Vagina (tissue), 2 donors: ENCODE results near the gene SPOCK2. TPM values are rescaled to one million over a fixed set of nuclear protein-coding genes. Genes with fewer than 3 reads are reported as not detected.
A peak's percentile ranks its signal among the peaks of the same experiment; 100 is the strongest.

Experiments used
- DNase-seq, 2 donors: peaks; one replicate each; pipeline ENCODE4 v3.0.0-alpha.2; 2017; ENCODE audit errors: extremely low spot score in 2 of 2
- H3K27ac ChIP-seq: fragments of 200-600 bp; sonication (generic); one replicate; pipeline ENCODE4 v1.5.1; 2019
- H3K27me3 ChIP-seq: fragments of 200-600 bp; sonication (generic); one replicate; pipeline ENCODE4 v1.5.1; 2019
- H3K36me3 ChIP-seq, 2 donors: fragments of 200-600 bp; sonication (generic); one replicate each; pipeline ENCODE4 v1.5.1; 2017 to 2019
- H3K4me1 ChIP-seq: fragments of 200-600 bp; sonication (generic); one replicate; pipeline ENCODE4 v1.5.1; 2019
- H3K4me3 ChIP-seq, 2 donors: fragments of 200-600 bp; sonication (generic); 1 replicate in 1 of 2; 2 replicates in 1 of 2; pipeline ENCODE4 v1.5.1; 2016 to 2019
- H3K9me3 ChIP-seq: fragments of 200-600 bp; sonication (generic); one replicate; pipeline ENCODE4 v1.5.1; 2019
- POLR2A ChIP-seq, 2 donors: fragments of 450-650 bp; IDR thresholded peaks; one replicate each; pipeline ENCODE4 v1.6.1; 2017; ENCODE audit warnings: antibody characterized with exemption in 2 of 2, mild to moderate bottlenecking in 2 of 2, moderate library complexity in 2 of 2
- POLR2AphosphoS5 ChIP-seq, 2 donors: sonication (generic); formaldehyde crosslinking; IDR thresholded peaks; one replicate each; pipeline ENCODE4 v1.9.0; 2017; ENCODE audit warnings: antibody characterized with exemption in 2 of 2, mild to moderate bottlenecking in 2 of 2, low read depth in 1 of 2; ENCODE audit not compliant: insufficient read depth in 1 of 2
- intact Hi-C: fragments of 100-400 bp; cut with DNase I; formaldehyde crosslinking; loops from one replicate; pipeline ENCODE4 v1.15.1; 2023
- total RNA-seq: library from RNA; depleted of rRNA; stranded (reverse); fragments of >200 nt; gene quantifications from one replicate; pipeline ENCODE4 v1.2.3, GENCODE V29; 2016
- TF ChIP-seq, protein P1 (sequence below), 3 experiments: fragments of 450-650 bp in 2 of 3; fragments of 200-600 bp in 1 of 3; sonication (generic) in 1 of 3; IDR thresholded peaks; one replicate each; pipeline ENCODE4 v1.5.1; 2017 to 2019; ENCODE audit warnings: antibody characterized with exemption in 3 of 3, mild to moderate bottlenecking in 2 of 3, moderate library complexity in 2 of 3

SPOCK2 gene
- total RNA-seq, 1 donor from 2014 or later = 46.9 TPM

DNA sequence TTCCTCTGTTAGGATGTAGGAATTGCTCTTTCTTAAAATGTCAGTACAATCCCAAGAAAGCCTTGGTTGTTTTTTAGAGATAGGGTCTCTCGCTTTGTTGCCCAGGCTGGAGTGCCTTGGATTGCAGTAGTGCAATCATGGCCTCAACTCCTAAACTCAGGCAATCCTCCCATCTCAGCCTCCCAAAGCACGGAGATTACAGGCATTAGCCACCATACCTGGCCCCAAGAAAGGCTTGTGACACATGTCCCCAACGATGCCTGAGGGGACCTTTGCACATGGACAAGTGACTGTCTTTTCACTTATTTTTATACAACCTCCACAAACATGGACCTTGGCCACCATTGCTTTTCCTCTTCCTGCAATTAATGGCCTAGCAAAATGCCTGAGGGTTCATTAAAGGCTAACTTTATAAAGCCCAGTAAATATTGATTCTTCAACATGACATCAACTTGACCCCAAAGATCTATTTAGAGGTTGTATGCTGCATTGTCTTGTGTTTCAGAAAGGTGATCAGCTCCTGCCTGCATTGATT, 10.0 kb upstream of the SPOCK2 start:
- Histone ChIP-seq H3K4me3 (no peak overlapping the region), H3K27me3 (no peaks in the 10 kb centered on the region), H3K9me3 (no peaks in the 10 kb centered on the region), H3K4me1 (no peaks in the 10 kb centered on the region), H3K27ac (no peak overlapping the region), H3K36me3 (peaks cover 0 to 24% of the 10 kb centered on the region in 2 donors)
- TF ChIP-seq POLR2A (IDR thresholded peaks at IDR 0.05) = no peak
- no peak for TF ChIP-seq POLR2AphosphoS5 (IDR thresholded peaks at IDR 0.05; ENCODE audit: insufficient read depth in 1 of 2, low read depth in 1 of 2)
- TF ChIP-seq, protein P1, sequence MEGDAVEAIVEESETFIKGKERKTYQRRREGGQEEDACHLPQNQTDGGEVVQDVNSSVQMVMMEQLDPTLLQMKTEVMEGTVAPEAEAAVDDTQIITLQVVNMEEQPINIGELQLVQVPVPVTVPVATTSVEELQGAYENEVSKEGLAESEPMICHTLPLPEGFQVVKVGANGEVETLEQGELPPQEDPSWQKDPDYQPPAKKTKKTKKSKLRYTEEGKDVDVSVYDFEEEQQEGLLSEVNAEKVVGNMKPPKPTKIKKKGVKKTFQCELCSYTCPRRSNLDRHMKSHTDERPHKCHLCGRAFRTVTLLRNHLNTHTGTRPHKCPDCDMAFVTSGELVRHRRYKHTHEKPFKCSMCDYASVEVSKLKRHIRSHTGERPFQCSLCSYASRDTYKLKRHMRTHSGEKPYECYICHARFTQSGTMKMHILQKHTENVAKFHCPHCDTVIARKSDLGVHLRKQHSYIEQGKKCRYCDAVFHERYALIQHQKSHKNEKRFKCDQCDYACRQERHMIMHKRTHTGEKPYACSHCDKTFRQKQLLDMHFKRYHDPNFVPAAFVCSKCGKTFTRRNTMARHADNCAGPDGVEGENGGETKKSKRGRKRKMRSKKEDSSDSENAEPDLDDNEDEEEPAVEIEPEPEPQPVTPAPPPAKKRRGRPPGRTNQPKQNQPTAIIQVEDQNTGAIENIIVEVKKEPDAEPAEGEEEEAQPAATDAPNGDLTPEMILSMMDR (IDR thresholded peaks at IDR 0.05) = no peak
- no peak for DNase-seq
- intact Hi-C loops = no loop called here

DNA sequence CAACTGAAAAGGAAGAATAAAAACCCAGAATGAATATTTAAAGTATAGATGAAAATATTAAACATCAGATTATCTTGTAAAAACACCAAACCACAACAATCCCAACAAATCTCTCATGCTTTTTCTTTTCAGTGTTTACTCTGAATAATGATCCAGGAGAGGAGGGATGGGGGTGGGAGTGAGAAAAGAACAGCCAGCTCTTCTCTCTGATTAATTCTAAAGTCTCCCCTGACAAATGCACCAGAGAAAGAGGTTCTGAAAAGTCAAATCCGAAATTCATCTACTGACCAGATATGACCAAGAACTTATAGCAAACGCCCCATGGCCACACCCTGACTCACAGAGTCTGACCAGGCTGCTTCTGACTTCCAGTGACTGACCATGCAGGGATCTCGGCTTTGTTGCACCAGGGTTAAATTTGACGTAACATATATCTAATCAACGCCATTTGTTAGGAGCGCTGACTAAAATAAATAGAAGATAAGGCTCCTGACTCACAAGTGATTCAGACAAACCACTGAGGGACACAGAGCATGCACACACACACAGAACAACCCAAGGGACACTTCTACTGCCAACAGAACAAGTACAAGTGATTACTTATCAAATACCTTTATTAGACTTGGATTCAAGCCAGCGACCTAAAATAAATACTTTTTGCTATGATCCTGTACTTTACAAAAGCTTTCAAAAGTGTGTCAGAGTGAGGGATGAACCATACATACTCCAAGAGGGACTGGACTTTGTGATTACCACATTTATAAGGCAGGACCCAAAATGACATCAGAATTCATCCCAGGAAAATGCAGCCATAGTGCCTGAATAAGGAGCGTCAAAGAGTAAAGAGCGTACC, 9.3 kb upstream of the SPOCK2 start:
- Histone ChIP-seq H3K4me1 (no peaks in the 10 kb centered on the region), H3K9me3 (no peaks in the 10 kb centered on the region), H3K27ac (no peak overlapping the region), H3K36me3 (peaks cover 0 to 21% of the 10 kb centered on the region in 2 donors), H3K4me3 (no peak overlapping the region), H3K27me3 (no peaks in the 10 kb centered on the region)
- TF ChIP-seq POLR2A (IDR thresholded peaks at IDR 0.05) = no peak
- TF ChIP-seq, protein P1 (IDR thresholded peaks at IDR 0.05) = no peak
- no peak for DNase-seq
- intact Hi-C loops = no loop called here

DNA sequence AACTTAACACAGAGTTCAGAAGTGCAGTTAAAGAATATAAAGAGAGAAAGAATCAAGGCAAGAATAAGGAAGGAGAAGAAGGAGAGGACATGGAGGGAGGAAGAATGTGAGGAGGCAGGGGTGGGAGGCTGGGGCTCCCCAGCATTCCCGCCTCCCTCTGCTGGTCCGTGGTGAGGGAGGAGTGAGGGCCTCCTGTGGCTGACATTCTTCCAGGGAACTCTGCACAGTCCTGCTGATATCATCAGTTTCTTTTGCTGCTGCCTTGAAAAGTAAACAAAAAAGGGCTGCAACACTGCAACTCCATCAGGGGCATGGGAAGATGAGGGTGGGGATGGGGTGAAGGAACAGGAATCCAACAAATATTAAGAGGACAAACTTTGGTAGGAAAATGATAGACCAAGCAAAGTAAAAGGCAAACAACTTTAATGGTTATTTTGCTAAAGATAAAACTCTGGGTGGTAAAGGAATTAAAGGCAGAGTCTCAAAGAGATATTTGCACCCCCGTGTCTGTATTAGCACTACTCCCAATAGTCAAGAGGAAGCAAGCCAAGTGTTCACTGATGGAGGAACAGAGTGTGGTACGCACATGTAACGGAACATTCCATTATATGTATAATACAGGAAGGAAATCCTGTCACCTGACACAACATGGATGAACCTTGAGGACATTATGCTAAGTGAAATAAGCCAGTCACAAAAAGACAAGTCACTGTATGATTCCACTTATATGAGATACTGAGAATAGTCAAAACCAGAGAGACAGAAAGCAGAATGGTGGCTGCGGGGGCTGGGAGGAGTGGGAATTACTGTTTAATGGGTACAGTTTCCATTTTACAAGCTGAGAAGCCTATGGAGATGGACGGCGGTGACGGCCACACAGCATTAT, 8.0 kb upstream of the SPOCK2 start:
- TF ChIP-seq, protein P1 (IDR thresholded peaks at IDR 0.05) = no peak
- no peak for TF ChIP-seq POLR2A (IDR thresholded peaks at IDR 0.05)
- no peak for TF ChIP-seq POLR2AphosphoS5 (IDR thresholded peaks at IDR 0.05; ENCODE audit: insufficient read depth in 1 of 2, low read depth in 1 of 2)
- H3K27me3 ChIP-seq = no peaks in the 10 kb centered on the region
- DNase-seq = peak in 1 of 2 donors; percentile 32
- no peak overlapping the region for H3K4me3 ChIP-seq
- no peaks in the 10 kb centered on the region for H3K9me3 ChIP-seq
- no peak overlapping the region for H3K27ac ChIP-seq
- intact Hi-C loops = no loop called here
- H3K36me3 ChIP-seq = peaks cover 0 to 13% of the 10 kb centered on the region in 2 donors
- no peaks in the 10 kb centered on the region for H3K4me1 ChIP-seq

DNA sequence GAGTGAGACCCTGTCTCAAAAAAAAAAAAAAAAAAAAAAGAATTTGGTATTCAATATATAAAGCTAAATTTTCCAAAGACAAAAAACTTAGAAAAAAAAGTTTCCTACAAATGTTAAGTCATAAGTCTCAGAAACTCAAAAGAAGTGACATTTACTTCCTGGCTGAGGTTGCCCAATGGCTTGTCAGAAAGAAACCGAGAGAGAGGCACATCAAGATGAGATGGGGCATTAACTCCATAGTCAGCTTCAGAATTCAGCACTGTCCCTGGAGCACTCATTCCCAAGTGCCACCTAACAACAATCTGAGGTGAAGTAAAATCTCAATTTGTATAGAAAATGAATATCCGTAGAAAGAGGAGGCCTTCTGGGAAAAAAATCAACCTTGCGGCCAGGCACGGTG, 6.8 kb upstream of the SPOCK2 start:
- Histone ChIP-seq H3K9me3 (no peaks in the 10 kb centered on the region), H3K27me3 (no peaks in the 10 kb centered on the region), H3K4me3 (no peak overlapping the region), H3K27ac (no peak overlapping the region), H3K4me1 (no peaks in the 10 kb centered on the region), H3K36me3 (peaks cover 0 to 3% of the 10 kb centered on the region in 2 donors)
- no peak for TF ChIP-seq POLR2AphosphoS5 (IDR thresholded peaks at IDR 0.05; ENCODE audit: insufficient read depth in 1 of 2, low read depth in 1 of 2)
- TF ChIP-seq POLR2A (IDR thresholded peaks at IDR 0.05) = no peak
- TF ChIP-seq, protein P1 (IDR thresholded peaks at IDR 0.05) = no peak
- intact Hi-C loops = no loop called here
- DNase-seq = no peak
